Parathyroid adenoma (tissue), 2 donors: Measurements from ENCODE around the gene PTGER1.

Experiments used
- H2AFZ ChIP-seq: fragments of 300-600 bp; sonication (generic); one replicate; pipeline ENCODE4 v1.7.0; 2017; ENCODE audit warnings: antibody characterized with exemption, mild to moderate bottlenecking
- H3K27ac ChIP-seq: fragments of 300-600 bp; sonication (generic); one replicate; pipeline ENCODE4 v1.7.0; 2017
- H3K27me3 ChIP-seq: fragments of 300-600 bp; sonication (generic); one replicate; pipeline ENCODE4 v1.7.0; 2017; ENCODE audit warnings: low read length; ENCODE audit not compliant: control insufficient read depth, insufficient read depth
- H3K36me3 ChIP-seq: fragments of 300-600 bp; sonication (generic); one replicate; pipeline ENCODE4 v1.7.0; 2017; ENCODE audit warnings: low read length; ENCODE audit not compliant: control insufficient read depth, insufficient read depth
- H3K4me1 ChIP-seq: fragments of 300-600 bp; sonication (generic); one replicate; pipeline ENCODE4 v1.7.0; 2017; ENCODE audit warnings: control low read depth
- H3K4me2 ChIP-seq: fragments of 300-600 bp; sonication (generic); one replicate; pipeline ENCODE4 v1.7.0; 2017; ENCODE audit warnings: low read length
- H3K4me3 ChIP-seq: fragments of 300-600 bp; sonication (generic); one replicate; pipeline ENCODE4 v1.7.0; 2017; ENCODE audit warnings: low read depth, low read length
- H3K79me2 ChIP-seq: fragments of 300-600 bp; sonication (generic); one replicate; pipeline ENCODE4 v1.7.0; 2017; ENCODE audit warnings: control low read depth
- H3K9ac ChIP-seq: fragments of 300-600 bp; sonication (generic); one replicate; pipeline ENCODE4 v1.7.0; 2017; ENCODE audit warnings: mild to moderate bottlenecking
- H3K9me3 ChIP-seq: fragments of 300-600 bp; sonication (generic); one replicate; pipeline ENCODE4 v1.7.0; 2017; ENCODE audit warnings: low read length; ENCODE audit not compliant: control insufficient read depth
- CTCF ChIP-seq: fragments of 300-600 bp; sonication (generic); IDR thresholded peaks from one replicate; pipeline ENCODE4 v1.7.0; 2017; ENCODE audit warnings: antibody characterized with exemption, mild to moderate bottlenecking
- donor health status: primary hyperparathyroidism.

PTGER1 gene

GRCh38 chr19:14475251-14476073 lies at the start of gene PTGER1:
TSS of gene PTGER1 (minus strand) at chr19:14475354. CDS start at chr19:14474320, 1,034 bp downstream.
- H3K4me2 ChIP-seq, result no peak within 1 kb of the TSS
- H3K27me3 ChIP-seq, result no peaks in the 10 kb centered on the region
- no peaks in the 10 kb centered on the region for H3K36me3 ChIP-seq
- peaks cover 11% of the 10 kb centered on the region for H3K4me1 ChIP-seq
- H3K27ac ChIP-seq, result no peak within 1 kb of the TSS
- H2AFZ ChIP-seq, result no peak within 1 kb of the TSS
- no peak within 1 kb of the TSS for H3K9ac ChIP-seq
- no peaks in the 10 kb centered on the region for H3K79me2 ChIP-seq
- no peaks in the 10 kb centered on the region for H3K9me3 ChIP-seq
- TF ChIP-seq CTCF, result peak; percentile 31
- H3K4me3 ChIP-seq, result no peak within 1 kb of the TSS

- H3K27me3 ChIP-seq, result no peaks in the 10 kb centered on the region
- H3K79me2 ChIP-seq, result peaks cover 12% of the 10 kb centered on the region
- H2AFZ ChIP-seq, result no peak overlapping the region
- no peak overlapping the region for H3K4me2 ChIP-seq
- no peaks in the 10 kb centered on the region for H3K36me3 ChIP-seq
- TF ChIP-seq CTCF, result no peak
- no peak overlapping the region for H3K9ac ChIP-seq
- H3K4me3 ChIP-seq, result no peak overlapping the region
- H3K27ac ChIP-seq, result no peak overlapping the region
- peaks cover 11% of the 10 kb centered on the region for H3K4me1 ChIP-seq
- no peaks in the 10 kb centered on the region for H3K9me3 ChIP-seq
Observed at GRCh38 chr19:14520543-14520942, 45.4 kb upstream of the PTGER1 start.

- Histone ChIP-seq H3K27ac (peak overlapping the region; percentile 89), H3K36me3 (no peaks in the 10 kb centered on the region), H3K4me3 (no peak overlapping the region), H3K79me2 (peaks cover 14% of the 10 kb centered on the region), H3K4me1 (peaks cover 17% of the 10 kb centered on the region), H3K9ac (no peak overlapping the region), H3K9me3 (no peaks in the 10 kb centered on the region), H3K4me2 (no peak overlapping the region), H3K27me3 (no peaks in the 10 kb centered on the region), H2AFZ (no peak overlapping the region)
- no peak for TF ChIP-seq CTCF
Observed at GRCh38 chr19:14519860-14520407, 44.8 kb upstream of the PTGER1 start.

GRCh38 chr19:14519245-14519859 lies 44.2 kb upstream of the PTGER1 start:
- H3K27ac ChIP-seq, result peak overlapping the region; percentile 89
- no peak overlapping the region for H2AFZ ChIP-seq
- no peak overlapping the region for H3K9ac ChIP-seq
- no peak overlapping the region for H3K4me2 ChIP-seq
- peaks cover 18% of the 10 kb centered on the region for H3K4me1 ChIP-seq
- H3K27me3 ChIP-seq, result no peaks in the 10 kb centered on the region
- H3K4me3 ChIP-seq, result no peak overlapping the region
- no peak for TF ChIP-seq CTCF
- H3K36me3 ChIP-seq, result no peaks in the 10 kb centered on the region
- H3K79me2 ChIP-seq, result peaks cover 14% of the 10 kb centered on the region
- H3K9me3 ChIP-seq, result no peaks in the 10 kb centered on the region
